Subcutaneous abdominal adipose tissue (tissue), 5 donors: Measurements from ENCODE around the gene ZNF407.

Experiments
- H3K27ac ChIP-seq: one replicate; pipeline ENCODE4 v1.7.0; 2013; ENCODE audit warnings: low read depth, mild to moderate bottlenecking, inconsistent platforms, low read length, moderate library complexity
- H3K27me3 ChIP-seq, 5 donors: one replicate each; pipeline ENCODE4 v1.7.0; 2013; ENCODE audit warnings: low read length in 5 of 5, inconsistent platforms in 1 of 5; ENCODE audit not compliant: control insufficient read depth in 5 of 5, insufficient read depth in 4 of 5
- H3K36me3 ChIP-seq, 5 donors: one replicate each; pipeline ENCODE4 v1.7.0; 2013; ENCODE audit warnings: low read length in 5 of 5; ENCODE audit not compliant: control insufficient read depth in 5 of 5, insufficient read depth in 5 of 5
- H3K4me1 ChIP-seq, 5 donors: one replicate each; pipeline ENCODE4 v1.7.0; 2013; ENCODE audit warnings: low read length in 5 of 5, mild to moderate bottlenecking in 3 of 5, moderate library complexity in 1 of 5; ENCODE audit not compliant: control insufficient read depth in 5 of 5, insufficient read depth in 5 of 5
- H3K4me3 ChIP-seq, 5 donors: one replicate each; pipeline ENCODE4 v1.7.0; 2013; ENCODE audit warnings: low read length in 5 of 5, low read depth in 1 of 5
- H3K9ac ChIP-seq, 5 donors: one replicate each; pipeline ENCODE4 v1.7.0; 2013; ENCODE audit warnings: low read length in 5 of 5, mild to moderate bottlenecking in 4 of 5, moderate library complexity in 3 of 5
- H3K9me3 ChIP-seq, 5 donors: one replicate each; pipeline ENCODE4 v1.7.0; 2013; ENCODE audit warnings: low read length in 5 of 5; ENCODE audit not compliant: control insufficient read depth in 5 of 5
- donor health status: healthy.
- donor health status: healthy.
- donor health status: healthy.
- donor health status: healthy.
- donor health status: healthy.

The ZNF407 gene

DNA sequence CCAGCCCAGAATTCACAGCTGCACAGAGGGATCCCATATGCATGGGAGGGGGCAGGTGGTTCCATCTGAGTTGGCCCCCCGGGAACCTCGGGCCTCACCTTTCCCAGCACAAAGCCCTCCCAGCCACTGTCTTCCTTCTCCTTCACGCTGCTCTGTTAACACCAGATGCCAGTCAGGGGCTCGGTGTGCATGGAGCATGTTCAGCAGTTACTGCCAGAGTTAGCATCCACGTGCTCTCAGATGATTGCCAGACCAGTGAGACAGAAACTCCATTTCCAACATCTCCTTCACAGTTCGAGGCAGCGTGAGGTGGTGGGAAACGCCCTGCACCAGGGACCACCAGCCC lies 510.2 kb downstream of the ZNF407 start:
- Histone ChIP-seq H3K4me3 (no peak overlapping the region), H3K27me3 (peaks cover 0 to 6% (median 0%) of the 10 kb centered on the region in 5 donors), H3K9me3 (no peaks in the 10 kb centered on the region), H3K36me3 (no peaks in the 10 kb centered on the region), H3K27ac (no peak overlapping the region), H3K4me1 (no peaks in the 10 kb centered on the region), H3K9ac (no peak overlapping the region)

DNA sequence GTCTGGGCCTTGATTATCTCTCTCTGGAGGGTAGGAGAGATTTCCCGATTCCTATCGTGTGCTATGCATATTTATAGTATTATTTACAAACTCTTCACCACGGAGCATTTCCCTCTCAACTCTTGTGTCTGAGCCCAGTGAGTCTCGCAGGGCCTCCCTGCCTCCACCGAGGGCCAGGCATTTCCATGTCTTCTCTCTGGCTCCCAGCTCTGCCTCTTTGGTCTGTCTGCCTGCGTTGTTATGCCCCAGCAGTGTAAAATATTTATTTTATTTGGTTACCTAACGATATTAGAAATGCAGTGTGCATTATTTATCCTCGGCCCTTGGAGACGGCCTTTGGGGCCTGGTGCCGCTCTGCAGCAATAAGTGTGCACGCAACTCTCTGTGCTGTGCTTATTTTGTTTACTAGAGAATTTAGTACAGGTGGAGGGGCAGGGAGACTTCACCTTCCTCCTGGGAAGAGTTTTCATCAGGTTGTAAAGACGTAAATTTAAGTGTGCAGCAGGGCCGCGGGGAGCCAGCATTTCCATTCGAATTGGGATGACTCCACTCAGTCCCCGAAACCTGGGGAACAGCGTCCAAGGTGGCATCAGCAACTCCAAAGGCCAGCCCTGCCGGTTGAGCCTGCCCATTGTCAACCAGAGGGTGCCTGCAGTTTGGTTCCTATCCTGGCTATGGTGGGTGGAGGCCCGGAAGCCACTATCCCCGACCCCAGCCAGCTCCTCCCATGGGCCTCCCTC lies 511.1 kb downstream of the ZNF407 start:
- Histone ChIP-seq H3K4me1 (no peaks in the 10 kb centered on the region), H3K27me3 (peaks cover 0 to 6% (median 0%) of the 10 kb centered on the region in 5 donors), H3K36me3 (no peaks in the 10 kb centered on the region), H3K9me3 (no peaks in the 10 kb centered on the region), H3K4me3 (no peak overlapping the region), H3K9ac (no peak overlapping the region), H3K27ac (no peak overlapping the region)

DNA sequence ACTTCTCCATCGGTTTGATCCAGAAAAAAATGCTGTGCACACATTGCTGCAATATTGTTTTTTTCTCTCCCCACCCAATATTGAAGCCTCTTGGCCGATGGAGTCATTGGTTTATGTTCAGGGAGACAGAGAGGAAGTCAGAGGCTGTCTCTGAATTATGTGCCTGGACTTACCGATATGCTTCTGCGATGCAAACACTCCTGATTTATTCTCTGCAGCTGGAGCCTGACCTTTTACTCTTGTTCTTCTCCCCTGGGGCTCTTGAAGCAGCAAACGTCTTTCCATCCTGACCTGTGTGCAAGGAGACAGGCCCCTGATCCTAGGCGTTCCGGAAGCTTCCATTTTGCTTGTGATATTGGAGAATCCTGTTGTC lies 511.6 kb downstream of the ZNF407 start:
- H3K4me3 ChIP-seq = no peak overlapping the region
- no peak overlapping the region for H3K27ac ChIP-seq
- H3K9me3 ChIP-seq = no peaks in the 10 kb centered on the region
- H3K9ac ChIP-seq = no peak overlapping the region
- H3K36me3 ChIP-seq = no peaks in the 10 kb centered on the region
- no peaks in the 10 kb centered on the region for H3K4me1 ChIP-seq
- peaks cover 0 to 6% (median 0%) of the 10 kb centered on the region in 5 donors for H3K27me3 ChIP-seq

DNA sequence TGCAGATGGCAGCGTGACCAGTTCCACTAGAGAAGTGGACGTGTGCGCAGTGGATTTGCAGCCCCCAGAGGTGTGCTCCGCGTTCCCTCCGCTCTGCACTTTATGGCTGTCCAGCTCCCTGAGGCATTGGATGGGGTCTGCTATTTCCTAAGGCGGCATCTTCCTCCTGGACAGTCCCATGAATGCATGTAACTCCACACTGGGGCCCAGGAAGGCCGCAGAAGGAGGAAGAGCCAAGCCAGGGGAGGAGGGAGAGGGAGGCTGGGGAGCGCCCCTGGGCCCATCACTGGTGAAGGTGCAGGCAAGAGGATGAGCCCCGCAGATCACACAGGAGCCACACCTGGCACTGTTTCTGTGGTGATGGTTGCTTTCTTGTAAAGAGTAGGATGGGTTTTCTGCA lies 512.1 kb downstream of the ZNF407 start:
- Histone ChIP-seq H3K4me1 (no peaks in the 10 kb centered on the region), H3K9ac (no peak overlapping the region), H3K4me3 (no peak overlapping the region), H3K9me3 (no peaks in the 10 kb centered on the region), H3K27me3 (peaks cover 0 to 6% (median 0%) of the 10 kb centered on the region in 5 donors), H3K36me3 (no peaks in the 10 kb centered on the region), H3K27ac (no peak overlapping the region)

DNA sequence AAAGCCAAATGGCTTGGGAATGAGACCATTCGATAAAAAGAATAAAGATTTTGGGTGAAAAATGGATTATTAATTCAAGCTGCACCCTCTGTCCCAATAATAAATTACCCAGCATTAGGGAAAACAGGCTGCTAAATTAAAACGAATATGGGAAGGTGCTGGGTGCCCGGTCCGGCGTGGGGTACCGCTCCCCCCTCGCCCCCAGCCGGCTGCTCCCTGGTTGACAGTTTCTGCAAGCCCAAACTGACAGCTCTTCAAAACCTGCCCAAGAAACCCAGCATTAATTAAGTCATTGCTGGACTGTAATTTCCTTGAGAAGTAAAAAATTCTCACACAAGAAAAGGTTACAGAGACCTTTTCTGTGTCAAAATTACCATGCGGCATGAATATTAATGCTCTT lies 512.6 kb downstream of the ZNF407 start:
- Histone ChIP-seq H3K4me3 (no peak overlapping the region), H3K4me1 (no peaks in the 10 kb centered on the region), H3K27ac (no peak overlapping the region)

DNA sequence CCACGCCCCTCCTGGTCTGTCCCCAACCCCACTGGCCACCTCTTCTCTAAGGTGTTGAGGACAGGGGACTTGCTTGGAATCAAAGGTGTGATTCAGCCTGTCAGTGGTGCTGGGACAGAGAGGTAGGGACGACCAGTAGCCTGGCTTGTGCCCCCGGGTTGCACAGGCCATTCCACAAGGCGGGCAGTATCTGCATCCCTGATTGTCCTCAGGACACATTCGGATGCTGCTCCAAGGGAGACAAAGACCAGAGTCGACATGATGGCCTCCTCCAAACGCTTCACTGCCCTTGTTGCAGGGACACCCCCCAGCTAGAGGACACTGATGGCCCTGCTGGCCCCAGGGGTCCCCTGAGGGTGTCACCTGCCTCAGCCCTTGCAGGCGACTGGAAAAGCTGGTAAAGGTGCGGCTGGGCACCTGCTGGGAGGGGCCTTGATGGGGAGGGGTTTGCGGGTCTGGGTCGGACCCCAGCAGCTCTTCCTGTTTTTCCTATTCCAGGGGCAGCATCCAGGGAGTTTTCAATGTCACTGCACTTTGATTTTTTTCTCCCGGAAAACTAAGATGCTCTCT lies 513.3 kb downstream of the ZNF407 start:
- H3K27ac ChIP-seq = no peak overlapping the region
- H3K36me3 ChIP-seq = no peaks in the 10 kb centered on the region
- H3K4me3 ChIP-seq = no peak overlapping the region
- no peaks in the 10 kb centered on the region for H3K4me1 ChIP-seq
- no peak overlapping the region for H3K9ac ChIP-seq
- no peaks in the 10 kb centered on the region for H3K9me3 ChIP-seq
- H3K27me3 ChIP-seq = peaks cover 0 to 6% (median 0%) of the 10 kb centered on the region in 5 donors

More for the DNA sequence above, 512.6 kb downstream of the ZNF407 start:
- Histone ChIP-seq H3K9ac (no peak overlapping the region), H3K27me3 (peaks cover 0 to 6% (median 0%) of the 10 kb centered on the region in 5 donors), H3K9me3 (no peaks in the 10 kb centered on the region), H3K36me3 (no peaks in the 10 kb centered on the region)

DNA sequence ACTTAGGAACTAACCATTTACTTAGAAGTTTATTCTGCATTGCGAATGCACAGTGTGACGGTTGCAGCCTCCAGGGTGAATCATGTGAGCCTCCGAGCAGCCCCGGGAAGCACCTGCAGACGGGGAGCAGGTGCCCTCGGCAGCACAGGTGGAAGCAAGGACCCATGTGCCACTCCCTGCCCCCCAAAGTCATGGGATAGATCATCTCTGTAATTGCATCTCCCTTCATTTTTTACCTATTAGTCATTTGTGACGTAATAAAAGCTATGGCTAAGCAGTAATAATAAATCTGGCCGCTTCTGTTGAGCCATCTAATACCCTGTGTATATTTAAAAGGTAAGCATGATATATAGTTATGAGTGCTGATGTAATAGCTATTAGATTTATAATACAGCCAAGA lies 514.1 kb downstream of the ZNF407 start:
- Histone ChIP-seq H3K9me3 (no peaks in the 10 kb centered on the region), H3K9ac (no peak overlapping the region), H3K36me3 (no peaks in the 10 kb centered on the region), H3K4me1 (no peaks in the 10 kb centered on the region), H3K4me3 (no peak overlapping the region), H3K27ac (no peak overlapping the region), H3K27me3 (peaks cover 0 to 6% (median 2%) of the 10 kb centered on the region in 5 donors)

DNA sequence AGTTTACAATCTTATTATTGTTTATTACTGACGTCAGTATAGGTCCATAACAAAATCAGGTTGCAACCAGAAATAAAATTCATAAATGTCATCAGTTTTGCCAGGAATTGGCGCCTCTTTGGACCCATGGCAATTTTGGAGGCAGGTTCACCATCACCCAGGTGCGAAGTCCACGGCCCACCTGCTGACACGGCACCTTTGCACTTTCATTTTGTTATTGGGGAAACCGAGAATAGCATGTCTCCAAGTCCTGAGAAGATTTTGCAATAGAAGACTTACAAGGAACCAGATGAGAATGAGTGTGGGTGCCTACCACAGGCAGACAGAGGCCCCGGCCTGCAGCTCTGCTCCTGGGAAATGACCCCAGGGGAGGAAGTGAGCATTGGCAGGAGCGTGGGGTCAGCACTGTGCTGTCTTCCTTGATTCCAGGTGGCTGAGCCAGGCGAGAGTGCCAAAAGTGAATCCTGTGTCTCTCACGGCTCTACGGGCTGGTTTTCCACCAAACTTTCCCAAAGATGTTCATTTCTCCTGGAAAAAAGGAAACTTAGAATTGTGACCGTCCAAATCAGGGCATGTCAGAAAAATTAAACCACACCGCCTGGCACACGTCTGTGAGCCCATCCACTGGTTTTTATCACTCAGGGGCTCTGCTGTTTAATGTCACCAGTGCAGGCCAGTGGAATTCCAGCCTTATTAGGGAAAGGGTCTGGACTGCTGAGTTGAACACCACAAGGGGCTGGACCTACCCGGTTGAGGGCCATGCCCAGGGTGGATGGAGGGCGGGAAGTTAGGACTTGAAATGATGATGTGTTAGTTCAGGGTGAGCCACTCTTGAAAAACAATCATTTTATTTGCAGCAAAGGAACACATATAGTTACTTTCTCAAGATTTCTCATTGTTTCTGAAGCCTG lies 514.8 kb downstream of the ZNF407 start:
- H3K9me3 ChIP-seq = no peaks in the 10 kb centered on the region
- no peak overlapping the region for H3K9ac ChIP-seq
- H3K4me3 ChIP-seq = no peak overlapping the region
- no peak overlapping the region for H3K27ac ChIP-seq
- H3K36me3 ChIP-seq = no peaks in the 10 kb centered on the region
- H3K4me1 ChIP-seq = no peaks in the 10 kb centered on the region
- H3K27me3 ChIP-seq = peaks cover 0 to 6% (median under 1%) of the 10 kb centered on the region in 5 donors

DNA sequence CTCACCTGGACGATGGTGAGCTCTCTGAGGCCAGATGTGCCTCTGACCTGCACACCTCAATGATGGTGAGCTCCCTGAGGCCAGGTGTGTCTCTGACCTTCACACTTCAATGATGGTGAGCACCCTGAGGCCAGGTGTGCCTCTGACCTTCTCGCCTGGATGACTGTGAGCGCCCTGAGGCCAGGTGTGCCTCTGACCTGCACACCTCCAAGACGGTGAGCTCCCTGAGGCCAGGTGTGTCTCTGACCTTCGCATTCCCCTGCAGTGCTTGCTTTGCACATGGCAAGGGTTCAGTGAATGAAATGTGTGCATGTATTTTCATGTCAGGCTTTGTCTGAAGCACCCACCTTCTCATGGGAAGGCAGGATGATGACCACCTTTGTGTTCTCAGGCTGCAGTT lies 515.8 kb downstream of the ZNF407 start:
- H3K4me3 ChIP-seq = no peak overlapping the region
- H3K4me1 ChIP-seq = no peaks in the 10 kb centered on the region
- H3K27ac ChIP-seq = no peak overlapping the region
- no peak overlapping the region for H3K9ac ChIP-seq
- no peaks in the 10 kb centered on the region for H3K36me3 ChIP-seq
- peaks cover 0 to 6% (median 0%) of the 10 kb centered on the region in 5 donors for H3K27me3 ChIP-seq
- H3K9me3 ChIP-seq = no peaks in the 10 kb centered on the region

DNA sequence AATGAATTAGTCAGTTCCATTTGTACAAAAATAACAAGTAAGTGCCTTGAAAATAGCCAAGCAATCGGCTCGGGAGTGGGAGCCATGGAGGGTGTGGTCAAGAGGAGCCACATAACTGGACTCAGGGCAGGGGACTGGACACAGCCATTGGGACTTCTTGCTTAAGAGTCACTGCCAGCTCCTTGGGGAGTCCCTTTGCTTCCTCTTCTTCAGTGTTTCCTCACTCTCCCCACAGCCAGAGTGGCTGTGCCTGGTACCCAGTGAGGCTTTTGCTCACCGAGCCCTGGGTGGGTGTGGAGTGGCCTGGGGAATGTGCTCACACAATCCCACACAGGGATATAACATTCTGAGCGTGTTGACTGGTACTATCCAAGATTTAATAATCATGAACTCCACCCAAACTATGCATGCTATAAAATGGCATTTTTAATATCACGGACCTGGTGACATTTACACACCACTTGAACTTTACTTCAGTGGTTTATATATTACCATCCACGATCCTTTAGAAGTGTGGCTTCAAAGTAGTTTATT lies 516.6 kb downstream of the ZNF407 start:
- Histone ChIP-seq H3K9me3 (no peaks in the 10 kb centered on the region), H3K4me1 (no peaks in the 10 kb centered on the region), H3K4me3 (no peak overlapping the region), H3K27me3 (peaks cover 0 to 6% (median 0%) of the 10 kb centered on the region in 5 donors), H3K36me3 (no peaks in the 10 kb centered on the region), H3K27ac (no peak overlapping the region), H3K9ac (no peak overlapping the region)
